KBM-7 (cell line): Measurements from ENCODE around the gene WNT5B.

Experiments
- DNase-seq: peaks from one replicate; pipeline ENCODE4 v3.0.0-alpha.2; 2015
- in situ Hi-C: fragments of 300-500 bp; cut with MboI; formaldehyde crosslinking; loops from 2 replicates; pipeline ENCODE4 v1.14.3; 2020; ENCODE audit warnings: low sequenced_read_pairs, low pct_unique_long_range_greater_than_20kb, mixed read lengths

Gene WNT5B

DNA sequence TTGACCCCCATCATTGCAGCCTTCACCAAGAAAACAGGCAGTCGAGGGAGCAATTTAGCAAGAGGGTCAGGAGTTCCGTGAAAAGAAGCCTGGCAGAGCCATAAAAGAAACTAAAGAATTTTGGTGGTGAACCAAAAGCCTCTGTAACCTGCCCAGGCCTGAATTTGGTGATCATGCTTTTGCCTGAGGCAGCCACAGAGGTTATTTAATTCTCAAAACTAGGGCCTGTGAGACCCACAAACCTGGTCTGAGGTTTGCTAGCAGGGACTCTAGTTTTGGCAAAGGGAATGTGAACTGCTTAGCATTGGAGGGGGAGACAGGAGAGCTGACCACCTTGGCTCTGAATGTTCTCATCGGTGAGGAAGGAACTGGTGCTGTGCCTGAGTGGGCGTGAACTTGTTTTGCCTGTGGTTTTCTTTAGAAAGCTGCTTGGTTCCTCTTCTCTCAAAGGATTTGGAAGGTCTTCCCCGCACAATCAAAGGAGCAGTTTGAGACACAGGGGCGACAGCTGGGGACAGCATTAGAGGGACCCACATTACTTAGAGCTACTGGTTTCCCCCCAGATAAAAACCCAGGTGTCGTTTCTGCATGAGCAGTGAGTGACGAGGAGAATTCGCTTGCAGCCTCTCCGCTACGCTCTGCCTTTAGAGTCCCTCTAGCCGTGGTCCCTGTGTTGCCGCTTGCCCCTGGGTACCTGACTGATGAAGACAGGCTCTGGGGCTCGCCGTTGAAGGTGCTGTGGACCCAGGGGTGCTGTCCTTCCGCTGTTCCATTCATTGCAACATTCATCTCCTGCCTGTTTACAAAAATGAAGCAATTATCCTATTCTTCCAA lies 12.6 kb upstream of the WNT5B start:
- peak; percentile 84 for DNase-seq
- in situ Hi-C loops: no loop called here

DNA sequence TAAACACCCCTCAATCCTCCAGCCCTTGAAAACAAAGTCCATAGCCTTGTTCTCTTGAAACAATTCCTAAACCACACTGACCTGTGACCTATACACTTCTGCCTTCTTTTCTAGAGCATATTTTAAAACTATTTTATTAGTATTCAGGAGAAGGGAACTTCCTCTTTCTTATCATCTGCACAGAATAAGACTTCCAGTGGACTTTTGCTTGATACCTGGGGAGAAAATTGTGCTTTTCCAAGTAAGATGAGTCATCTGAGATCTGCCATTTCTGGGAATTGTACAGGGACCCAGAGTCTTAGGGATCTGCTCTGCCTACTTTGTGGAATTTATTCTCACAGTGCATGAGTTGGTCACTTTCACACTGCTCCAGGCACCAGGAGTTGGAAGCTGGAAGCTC lies 10.5 kb upstream of the WNT5B start:
- DNase-seq: peak; percentile 57
- in situ Hi-C loops: no loop called here

DNA sequence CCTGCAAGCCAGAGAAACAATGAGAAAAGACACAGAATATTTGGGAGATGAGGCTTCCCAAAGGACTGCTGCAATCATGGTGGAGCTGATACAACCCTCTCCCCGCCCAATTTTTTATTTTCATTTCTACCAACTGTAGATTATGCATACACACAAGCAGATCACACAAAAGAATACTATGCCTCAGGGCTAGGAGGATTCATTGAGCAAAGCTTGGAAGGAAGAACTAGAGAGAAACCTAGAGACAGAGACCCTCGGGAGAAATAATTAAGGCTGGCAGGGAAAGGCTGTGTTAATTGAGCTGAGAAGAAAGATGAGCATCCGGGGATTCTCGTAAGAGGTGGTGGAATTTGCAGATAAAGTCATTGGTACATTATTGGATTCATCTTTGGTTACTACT lies 9.9 kb upstream of the WNT5B start:
- no peak for DNase-seq
- in situ Hi-C loops: no loop called here

DNA sequence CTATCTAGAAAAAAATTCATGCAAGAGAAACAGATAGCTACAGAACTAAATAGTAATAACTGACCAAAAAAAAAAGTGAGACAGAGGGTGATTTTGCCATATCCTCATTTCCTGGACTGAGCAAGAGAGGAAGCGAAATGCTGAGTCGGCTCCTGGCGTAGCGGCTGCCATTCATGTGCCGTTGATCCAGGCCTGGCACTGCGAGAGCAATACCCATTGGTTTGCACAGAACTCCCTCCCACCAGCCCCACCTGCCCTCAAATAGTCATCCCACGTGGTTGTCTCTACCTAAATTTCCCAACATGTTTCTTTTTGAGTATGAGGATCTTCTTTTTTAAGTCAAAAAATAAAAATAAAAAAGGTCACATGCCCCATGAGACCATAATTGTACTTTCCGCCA lies 9.4 kb upstream of the WNT5B start:
- no peak for DNase-seq
- in situ Hi-C loops: no loop called here

DNA sequence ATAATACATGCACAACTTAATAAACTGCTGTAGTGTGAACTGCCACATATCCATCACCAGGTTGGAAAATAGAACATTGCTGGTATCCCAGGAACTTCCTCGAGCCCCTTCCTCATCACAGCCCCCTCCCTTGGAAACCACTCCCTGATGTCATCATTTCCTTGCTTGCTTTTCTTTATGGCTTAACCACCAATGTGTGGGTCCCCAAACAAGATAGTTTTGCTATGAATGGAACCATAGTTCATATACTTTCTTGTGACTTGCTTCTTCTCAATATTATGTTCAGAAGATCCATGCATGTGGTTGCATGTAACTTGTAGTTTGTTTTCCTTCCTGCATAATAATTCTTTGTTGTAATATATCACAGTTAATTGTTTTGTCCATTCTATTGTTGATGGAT lies 8.9 kb upstream of the WNT5B start:
- in situ Hi-C loops: loop anchor here (10.0 kb wide), 1 partner anchor 315 kb away; no protein-coding TSS in a partner anchor

DNA sequence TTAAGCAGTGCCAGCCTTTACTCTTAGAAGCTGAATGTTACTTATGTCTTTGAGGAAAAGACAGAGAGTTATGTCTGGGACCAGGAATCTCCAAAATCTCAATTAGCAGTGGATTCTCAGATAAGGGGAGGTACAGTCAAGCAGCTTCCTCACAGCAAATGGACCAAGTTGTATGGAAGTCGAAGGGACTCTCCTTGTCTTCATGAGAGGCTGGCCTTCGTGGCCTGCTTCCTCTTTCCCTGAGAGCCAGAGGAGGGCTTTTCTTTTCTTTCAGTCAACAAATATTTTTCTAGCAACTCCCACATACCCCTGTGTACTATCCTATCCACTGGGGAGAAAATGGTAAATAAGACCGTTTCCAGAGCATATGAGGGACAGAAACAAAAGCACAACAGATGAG lies 6.6 kb upstream of the WNT5B start:
- DNase-seq: no peak
- in situ Hi-C loops: loop anchor here (10.0 kb wide), 1 partner anchor 312 kb away; no protein-coding TSS in a partner anchor

More for the DNA sequence above, 8.9 kb upstream of the WNT5B start:
- DNase-seq: no peak

DNA sequence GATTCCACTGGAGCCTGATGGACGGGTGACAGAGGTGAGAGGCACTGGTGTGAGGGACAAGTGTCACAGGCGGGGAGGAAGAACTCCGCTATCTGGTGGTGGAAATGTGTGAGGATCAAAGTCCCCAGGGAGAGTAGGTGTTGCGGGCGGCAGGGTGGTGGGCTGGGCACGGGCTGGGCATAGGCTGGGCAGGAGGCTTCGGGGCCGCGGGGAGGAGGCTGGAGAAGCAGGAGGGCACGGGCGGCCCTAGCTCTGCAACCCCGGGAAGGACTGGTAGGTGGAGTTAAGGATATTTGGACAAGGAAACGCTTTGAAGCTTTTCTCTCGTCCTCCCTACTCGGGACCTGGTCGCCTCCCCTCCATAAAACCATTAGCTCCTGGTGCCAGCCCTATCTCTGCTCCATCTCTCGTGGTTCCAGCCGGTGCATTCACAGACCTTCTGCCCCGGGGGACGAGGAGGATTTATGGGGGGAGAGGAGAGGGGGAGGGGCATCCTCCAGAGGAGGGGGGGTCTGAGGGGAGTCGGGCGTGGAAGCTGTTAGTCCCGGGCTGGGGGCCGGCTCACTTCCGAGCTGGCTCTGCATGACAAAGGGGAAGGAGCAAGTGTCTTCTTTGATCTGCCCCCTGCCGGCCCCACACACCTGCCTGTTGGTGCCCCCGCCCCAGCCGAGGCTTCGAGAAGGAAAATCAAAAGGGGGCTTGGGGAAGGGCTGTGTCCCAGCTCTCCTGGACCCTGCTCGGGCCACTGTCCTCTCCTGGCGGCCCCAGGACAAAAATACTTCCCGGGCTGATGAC lies 504 bp downstream of the WNT5B start:
- DNase-seq: no peak

DNA sequence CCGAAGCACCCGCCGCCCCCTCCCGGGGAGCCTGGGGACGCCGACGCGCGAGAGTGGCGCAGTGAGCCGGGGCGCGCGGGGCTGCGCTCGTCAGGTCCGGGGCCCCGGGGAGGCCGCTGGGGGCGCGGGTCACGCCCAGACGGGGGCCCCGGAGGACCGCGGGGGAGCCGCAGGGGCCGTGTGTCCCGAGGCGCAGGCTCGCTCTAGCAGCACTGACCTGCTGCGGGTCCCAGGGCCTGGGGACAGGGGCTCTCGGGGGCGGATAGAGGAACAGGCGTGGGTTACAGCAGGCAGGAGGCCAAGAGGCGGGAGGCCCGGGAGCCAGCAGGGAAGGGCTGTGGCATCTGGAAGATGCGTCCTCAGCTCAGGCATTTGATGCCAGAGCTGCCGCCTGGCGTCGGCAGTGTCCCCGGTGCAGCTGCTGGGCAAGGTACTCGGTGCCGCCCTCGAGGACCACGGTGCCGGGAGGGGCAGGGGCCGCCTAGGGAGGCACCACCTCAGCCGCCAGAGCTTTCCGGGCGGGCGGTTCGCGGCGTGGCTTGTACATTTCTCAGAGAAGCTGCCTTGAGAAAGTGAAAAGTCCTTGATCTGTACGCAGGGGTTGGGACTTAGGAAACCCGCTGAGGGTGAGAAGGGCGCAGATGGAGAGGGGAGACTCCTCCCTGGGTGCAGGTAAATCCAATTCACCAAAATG lies 1.2 kb downstream of the WNT5B start:
- in situ Hi-C loops: no loop called here
- DNase-seq: no peak

More for the DNA sequence above, 504 bp downstream of the WNT5B start:
- in situ Hi-C loops: loop anchor here (10.0 kb wide), 1 partner anchor 305 kb away; no protein-coding TSS in a partner anchor

DNA sequence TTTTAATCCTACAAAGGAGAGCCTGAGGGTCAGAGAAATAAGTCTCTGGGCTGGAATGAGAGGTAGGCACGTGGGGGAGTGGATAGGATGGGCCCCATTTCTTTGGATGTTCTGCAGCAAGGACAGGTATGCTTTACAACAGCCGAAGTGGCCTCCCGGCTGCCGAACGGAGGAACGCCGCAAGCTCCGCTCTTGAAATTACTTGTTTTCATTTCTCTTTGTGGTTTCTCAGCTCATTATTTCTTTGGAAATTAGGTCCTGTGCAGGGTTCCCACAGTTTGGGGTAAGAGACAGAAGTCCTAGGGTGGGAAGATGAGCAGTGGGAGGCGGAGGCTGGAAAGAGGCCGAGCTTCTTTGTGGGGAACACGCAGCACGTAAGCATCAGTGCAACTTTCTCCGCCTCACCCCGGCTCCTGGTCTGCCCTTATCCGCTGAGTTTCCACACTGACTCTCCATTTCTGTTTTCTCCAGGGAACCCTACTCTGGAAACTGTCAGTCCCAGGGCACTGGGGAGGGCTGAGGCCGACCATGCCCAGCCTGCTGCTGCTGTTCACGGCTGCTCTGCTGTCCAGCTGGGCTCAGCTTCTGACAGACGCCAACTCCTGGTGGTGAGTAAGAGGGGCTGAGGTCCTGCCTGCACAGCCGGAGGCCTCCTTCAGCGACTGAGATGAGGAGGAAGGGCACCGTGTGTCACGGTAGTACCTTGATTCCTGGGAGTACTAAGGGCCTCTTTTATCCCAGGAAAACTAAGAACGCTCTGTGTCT lies 2.0 kb downstream of the WNT5B start:
- in situ Hi-C loops: no loop called here
- DNase-seq: no peak

DNA sequence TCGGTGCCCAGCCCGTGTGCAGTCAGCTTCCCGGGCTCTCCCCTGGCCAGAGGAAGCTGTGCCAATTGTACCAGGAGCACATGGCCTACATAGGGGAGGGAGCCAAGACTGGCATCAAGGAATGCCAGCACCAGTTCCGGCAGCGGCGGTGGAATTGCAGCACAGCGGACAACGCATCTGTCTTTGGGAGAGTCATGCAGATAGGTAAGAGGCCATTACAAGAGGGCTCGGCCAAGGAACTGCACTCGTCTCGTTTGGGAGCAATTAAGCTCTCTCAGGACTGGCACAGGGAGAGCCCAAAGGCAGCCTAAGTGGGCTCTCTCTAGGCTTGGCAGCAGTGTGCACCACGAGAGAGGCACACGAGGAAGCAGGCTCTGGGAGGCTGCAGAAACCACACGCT lies 3.7 kb downstream of the WNT5B start:
- no peak for DNase-seq
- in situ Hi-C loops: no loop called here

DNA sequence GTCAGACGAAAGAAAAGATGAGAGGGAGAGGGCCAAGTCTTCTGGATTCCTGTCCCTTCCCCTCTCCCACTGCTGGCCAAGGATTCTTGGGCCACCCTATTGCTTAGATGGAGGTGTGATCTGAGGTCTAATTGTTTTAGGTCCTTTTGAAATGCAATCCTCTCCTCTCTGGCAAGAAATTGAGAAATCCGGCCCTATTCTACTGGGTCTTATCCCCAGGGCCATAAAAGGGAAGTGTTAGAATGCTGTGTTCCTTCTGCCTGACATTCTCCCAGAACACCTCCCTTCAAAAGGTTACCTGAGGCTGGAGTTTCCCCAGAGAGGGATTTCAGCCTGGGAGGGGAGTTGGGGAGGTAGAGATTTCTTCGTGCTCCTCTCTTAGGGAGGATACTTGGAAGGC lies 4.4 kb downstream of the WNT5B start:
- in situ Hi-C loops: no loop called here

DNA sequence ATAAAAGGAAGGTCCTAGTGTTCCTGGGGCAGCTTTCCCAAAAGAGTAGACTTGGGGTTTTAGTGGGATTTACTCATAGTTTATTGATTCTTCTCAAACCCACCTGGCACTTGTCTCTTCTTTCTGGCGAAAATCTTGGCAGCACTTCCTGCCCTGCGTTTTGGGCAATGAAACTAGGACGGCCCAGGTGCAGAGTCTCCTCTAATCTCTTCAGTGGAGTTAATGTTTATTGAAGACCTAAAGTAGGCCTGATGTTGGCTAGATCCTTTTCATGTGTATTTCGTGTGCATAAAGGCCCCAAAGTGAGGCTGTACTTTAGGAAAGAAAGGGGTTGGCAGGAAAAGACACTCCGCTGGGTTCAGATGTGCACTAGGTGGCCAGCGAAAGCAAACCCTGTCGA lies 5.1 kb downstream of the WNT5B start:
- DNase-seq: no peak
- in situ Hi-C loops: no loop called here

More for the DNA sequence above, 4.4 kb downstream of the WNT5B start:
- no peak for DNase-seq

DNA sequence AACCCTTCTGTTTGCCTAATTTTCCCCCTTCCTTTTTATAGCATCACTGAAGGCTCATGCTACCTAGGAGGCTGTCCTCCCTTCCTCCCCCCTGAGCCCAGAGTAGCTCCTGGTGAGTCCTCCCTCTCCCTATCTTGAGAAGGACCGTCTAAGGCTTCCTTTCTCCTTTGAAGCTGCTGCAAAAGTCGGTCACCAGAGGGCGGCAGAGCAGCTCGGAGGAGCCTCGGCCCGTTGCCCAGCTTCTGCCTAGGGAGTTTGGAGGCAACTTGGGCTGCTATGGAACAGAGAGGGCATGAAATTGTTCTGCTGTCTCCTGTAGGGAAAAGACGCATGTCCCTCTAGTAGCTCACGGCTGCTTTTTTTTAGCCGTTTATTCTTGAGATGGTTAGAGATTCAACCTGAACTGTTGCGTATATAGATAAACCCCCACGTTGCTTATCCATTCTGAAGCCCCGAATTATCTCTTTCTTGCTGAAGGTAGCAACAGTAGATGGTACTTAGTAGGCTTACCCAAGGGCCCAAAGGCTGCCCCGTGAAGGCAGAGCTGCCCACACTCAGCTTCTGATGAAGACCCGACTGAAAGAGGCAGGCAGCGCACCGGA lies 5.7 kb downstream of the WNT5B start:
- DNase-seq: peak; percentile 79
- in situ Hi-C loops: no loop called here

DNA sequence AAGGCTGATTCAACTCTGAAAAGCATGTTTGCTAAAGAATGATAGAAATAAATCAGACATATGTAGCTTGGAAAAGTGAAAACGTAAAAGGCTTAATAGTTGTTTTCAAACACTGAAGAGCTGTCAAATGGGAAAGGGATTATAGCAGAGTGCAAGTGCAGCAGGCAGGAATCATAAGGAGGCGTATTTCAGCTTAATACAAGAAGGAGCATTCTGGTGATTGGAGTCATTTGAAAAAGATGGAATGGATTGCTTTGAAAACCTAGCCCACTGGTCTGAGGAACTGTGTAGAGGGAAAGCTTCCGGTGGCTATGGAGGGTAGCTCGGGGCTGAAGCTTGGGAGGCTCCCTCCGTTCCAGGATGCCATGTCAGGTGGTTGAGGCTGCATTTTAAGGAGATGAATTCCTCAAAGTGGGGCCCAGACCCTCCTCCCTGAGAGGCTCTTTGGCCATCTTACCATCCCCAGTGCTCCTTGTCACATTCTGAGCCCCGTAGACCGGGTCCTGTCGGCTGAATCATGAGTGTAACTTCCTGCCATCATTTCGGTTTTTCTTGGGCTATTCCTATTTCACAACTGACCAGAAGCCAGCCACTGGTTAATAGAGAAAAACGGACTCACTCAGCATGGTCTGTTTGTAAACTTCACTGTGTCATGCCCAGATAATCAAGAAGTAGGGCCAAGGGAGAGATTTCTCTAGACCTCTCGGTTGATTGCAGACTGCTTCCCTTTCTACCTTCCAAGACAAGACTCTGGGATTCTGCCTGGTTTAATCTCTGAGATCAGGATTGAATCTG lies 6.5 kb downstream of the WNT5B start:
- in situ Hi-C loops: no loop called here

DNA sequence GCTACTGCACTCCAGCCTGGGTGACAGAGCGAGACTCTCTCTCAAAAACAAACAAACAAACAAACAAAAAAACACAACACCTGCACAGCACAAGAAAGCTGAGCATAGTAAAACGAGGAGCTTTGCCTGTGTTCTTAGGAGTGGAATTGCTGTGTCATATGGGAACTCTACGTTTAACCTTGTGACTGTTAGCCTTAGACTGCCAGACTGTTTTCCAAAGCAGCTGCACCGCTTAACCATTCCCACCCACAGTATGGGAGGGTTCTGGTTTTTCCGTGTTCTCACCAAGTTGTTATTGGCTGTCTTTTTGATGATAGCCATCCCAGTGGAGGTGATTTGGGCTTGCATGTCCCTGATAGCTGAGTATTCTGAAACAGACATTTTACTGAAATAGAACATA lies 9.2 kb downstream of the WNT5B start:
- in situ Hi-C loops: no loop called here
- no peak for DNase-seq

More for the DNA sequence above, 6.5 kb downstream of the WNT5B start:
- DNase-seq: no peak

DNA sequence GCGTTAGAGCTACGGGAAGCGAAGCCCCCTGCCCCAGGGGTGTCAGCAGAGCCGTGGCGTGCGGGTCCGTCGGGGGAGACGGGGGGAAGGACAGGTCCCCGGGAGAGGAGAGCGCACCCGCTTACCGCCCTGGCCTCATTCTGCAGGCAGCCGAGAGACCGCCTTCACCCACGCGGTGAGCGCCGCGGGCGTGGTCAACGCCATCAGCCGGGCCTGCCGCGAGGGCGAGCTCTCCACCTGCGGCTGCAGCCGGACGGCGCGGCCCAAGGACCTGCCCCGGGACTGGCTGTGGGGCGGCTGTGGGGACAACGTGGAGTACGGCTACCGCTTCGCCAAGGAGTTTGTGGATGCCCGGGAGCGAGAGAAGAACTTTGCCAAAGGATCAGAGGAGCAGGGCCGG lies 10.5 kb downstream of the WNT5B start:
- no peak for DNase-seq
- in situ Hi-C loops: no loop called here

DNA sequence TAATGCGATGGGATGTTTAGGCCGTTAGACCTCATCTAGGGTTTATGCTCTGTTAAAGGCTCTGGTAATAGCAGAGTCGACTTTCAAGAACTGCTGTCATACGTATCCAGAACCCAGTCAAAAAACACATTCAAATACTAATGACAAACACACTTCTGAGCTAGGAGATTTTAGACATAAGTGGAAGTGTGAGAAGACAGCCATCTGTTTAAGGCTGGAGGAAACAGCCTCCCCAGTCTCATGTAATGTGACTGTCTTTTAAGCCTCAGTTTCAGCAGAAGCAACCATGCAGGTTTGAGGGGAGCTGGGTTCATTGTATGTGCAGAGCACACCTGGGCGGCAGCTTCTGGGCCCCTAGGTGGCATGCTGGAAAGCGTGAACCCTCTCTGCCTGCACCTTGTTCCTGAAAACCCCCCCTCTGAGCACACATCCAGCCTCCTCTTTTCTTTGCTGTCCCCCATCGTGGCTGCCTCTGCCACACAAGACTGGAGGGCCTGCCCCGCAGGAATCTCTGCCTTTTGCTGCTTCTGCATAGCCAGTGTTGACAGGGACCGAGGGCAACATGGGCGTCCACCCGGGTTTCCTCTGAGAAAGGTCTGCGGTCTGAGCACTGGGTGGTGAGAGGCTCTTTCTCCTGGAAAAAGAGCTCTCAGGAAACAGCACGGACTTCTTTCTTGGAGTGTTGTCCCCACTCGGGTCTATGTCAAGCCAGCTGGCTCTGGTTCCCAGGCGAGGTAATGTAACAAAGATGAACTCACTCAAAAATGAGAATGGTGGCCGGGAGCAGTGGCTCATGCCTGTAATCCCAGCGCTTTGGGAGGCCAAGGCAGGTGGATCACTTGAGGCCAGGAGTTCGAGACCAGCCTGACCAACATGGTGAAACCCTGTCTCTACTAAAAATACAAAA lies 11.6 kb downstream of the WNT5B start:
- DNase-seq: no peak
- in situ Hi-C loops: loop anchor here (10.0 kb wide), 1 partner anchor 144 kb away; no protein-coding TSS in a partner anchor
